Measurements from ENCODE around the gene DCLK1. TPM values are rescaled to one million over a fixed set of nuclear protein-coding genes. Genes with fewer than 3 reads are reported as not detected.

The DCLK1 gene
- total RNA-seq, 1 experiment from 2014 or later, result not detected

DNA sequence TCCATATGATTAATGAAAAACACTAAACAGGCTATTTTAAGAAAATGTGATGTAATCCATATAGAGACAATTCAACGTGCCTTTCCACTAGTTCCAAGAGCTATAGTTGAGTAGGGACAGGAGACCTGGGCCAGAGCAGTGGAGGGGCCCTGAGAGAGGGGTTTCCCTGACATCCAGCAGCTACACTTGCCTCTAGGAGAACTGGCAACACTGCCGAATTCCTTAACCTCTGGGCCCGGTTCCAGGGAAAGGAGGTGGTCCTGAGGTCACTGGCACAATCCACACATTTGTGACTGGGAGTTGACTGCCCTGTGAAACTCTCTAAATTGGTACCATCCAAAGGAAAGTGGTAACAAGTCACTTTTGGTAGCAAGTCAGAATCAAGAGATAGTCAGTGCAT lies 264.4 kb downstream of the DCLK1 start:
- Histone ChIP-seq H3K36me3 (ENCODE audit: insufficient read depth, low read length) (no peaks in the 10 kb centered on the region), H3K9ac (ENCODE audit: low read length) (no peak overlapping the region), H3K27ac (ENCODE audit: low read length) (no peak overlapping the region), H3K27me3 (ENCODE audit: low read length) (no peaks in the 10 kb centered on the region), H3K4me2 (ENCODE audit: low read depth, low read length, poor library complexity, severe bottlenecking) (no peak overlapping the region), H3K4me1 (ENCODE audit: low read length) (no peaks in the 10 kb centered on the region), H3K4me3 (ENCODE audit: low read length) (no peak overlapping the region), H4K20me1 (ENCODE audit: insufficient read depth, low read depth, low read length) (no peaks in the 10 kb centered on the region), H3K79me2 (ENCODE audit: low read length) (no peaks in the 10 kb centered on the region), H3K9me3 (ENCODE audit: low read length) (no peaks in the 10 kb centered on the region), H2AFZ (ENCODE audit: low read length) (no peak overlapping the region), H3K9me2 (replicated peaks; ENCODE audit: insufficient read depth, low read length) (no peaks in the 10 kb centered on the region)
- DNase-seq, result no peak

DNA sequence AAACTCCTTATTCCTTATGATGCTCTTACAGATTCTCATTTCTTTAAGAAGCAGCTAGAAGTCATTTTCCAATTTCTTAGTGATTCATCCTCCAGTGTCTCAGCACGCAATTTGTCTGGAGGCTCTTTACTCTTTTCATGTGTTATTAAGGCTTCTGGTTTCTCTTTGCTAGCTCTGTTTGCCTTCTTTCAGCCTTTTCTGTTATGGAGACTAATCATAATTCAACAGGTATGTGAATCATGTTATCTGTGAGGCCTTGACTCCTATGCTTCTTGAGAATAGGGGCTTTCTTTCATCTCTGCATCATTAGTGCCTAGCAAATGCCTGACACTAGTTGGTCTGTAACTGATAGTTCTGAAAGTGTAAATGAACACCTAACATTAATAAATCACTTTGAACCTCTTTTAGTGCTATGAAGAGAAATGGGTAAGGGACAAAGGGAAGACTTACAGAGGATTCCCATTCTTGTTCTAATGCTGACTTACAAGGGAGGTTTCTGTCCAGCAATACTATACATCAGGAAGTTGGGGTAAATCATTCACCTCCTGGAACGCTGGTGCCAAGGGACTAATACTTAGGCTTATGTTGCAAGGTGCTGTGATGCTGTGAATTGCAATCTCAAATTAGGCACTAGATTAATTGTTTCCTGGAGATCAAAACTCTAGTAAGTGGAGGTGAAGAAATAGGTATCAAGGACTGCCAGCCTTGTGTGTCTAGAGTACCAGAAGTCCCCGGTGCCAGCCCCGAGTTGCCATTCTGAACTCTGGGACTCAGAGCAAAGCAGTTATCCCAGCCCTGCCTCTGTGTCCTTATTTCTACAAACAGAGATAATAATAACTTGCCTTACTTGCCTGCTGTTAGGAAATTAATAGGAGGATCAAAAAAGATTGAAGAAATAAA lies 265.6 kb downstream of the DCLK1 start:
- no peak for DNase-seq
- H3K4me2 ChIP-seq (ENCODE audit: low read depth, low read length, poor library complexity, severe bottlenecking), result no peak overlapping the region
- H3K4me3 ChIP-seq (ENCODE audit: low read length), result no peak overlapping the region
- H3K9ac ChIP-seq (ENCODE audit: low read length), result no peak overlapping the region
- H3K4me1 ChIP-seq (ENCODE audit: low read length), result no peaks in the 10 kb centered on the region
- H3K9me2 ChIP-seq (replicated peaks; ENCODE audit: insufficient read depth, low read length), result no peaks in the 10 kb centered on the region
- H3K27ac ChIP-seq (ENCODE audit: low read length), result no peak overlapping the region
- H3K36me3 ChIP-seq (ENCODE audit: insufficient read depth, low read length), result no peaks in the 10 kb centered on the region
- no peaks in the 10 kb centered on the region for H4K20me1 ChIP-seq (ENCODE audit: insufficient read depth, low read depth, low read length)
- H3K27me3 ChIP-seq (ENCODE audit: low read length), result no peaks in the 10 kb centered on the region
- H3K79me2 ChIP-seq (ENCODE audit: low read length), result no peaks in the 10 kb centered on the region
- H2AFZ ChIP-seq (ENCODE audit: low read length), result no peak overlapping the region
- no peaks in the 10 kb centered on the region for H3K9me3 ChIP-seq (ENCODE audit: low read length)

DNA sequence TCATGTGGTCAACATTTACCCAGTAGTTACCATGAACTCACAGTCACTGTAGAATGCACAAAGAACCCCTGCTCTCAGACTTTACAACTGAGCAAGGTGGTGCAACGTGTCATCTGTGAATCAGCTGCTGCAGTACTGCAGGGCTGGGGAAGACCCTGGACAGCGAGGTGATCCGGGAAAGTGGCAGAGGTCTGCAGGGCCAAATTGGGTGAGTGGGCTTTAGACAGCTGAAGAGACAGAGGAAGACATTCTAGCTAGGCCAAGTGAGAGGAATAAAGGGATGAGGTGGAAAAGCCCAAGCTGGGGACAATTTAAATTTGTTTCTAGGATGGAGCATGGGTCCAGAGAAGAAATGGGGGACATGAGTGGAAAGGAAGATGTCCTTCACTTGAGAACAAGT lies 270.5 kb downstream of the DCLK1 start:
- DNase-seq, result no peak
- Histone ChIP-seq H3K36me3 (ENCODE audit: insufficient read depth, low read length) (no peaks in the 10 kb centered on the region), H2AFZ (ENCODE audit: low read length) (no peak overlapping the region), H3K27ac (ENCODE audit: low read length) (no peak overlapping the region), H3K9ac (ENCODE audit: low read length) (no peak overlapping the region), H3K4me1 (ENCODE audit: low read length) (no peaks in the 10 kb centered on the region), H3K4me3 (ENCODE audit: low read length) (no peak overlapping the region), H3K4me2 (ENCODE audit: low read depth, low read length, poor library complexity, severe bottlenecking) (no peak overlapping the region), H3K9me2 (replicated peaks; ENCODE audit: insufficient read depth, low read length) (no peaks in the 10 kb centered on the region), H4K20me1 (ENCODE audit: insufficient read depth, low read depth, low read length) (no peaks in the 10 kb centered on the region), H3K27me3 (ENCODE audit: low read length) (no peaks in the 10 kb centered on the region), H3K79me2 (ENCODE audit: low read length) (no peaks in the 10 kb centered on the region), H3K9me3 (ENCODE audit: low read length) (no peaks in the 10 kb centered on the region)

GRCh38 chr13:35859981-35860380 lies 271.2 kb downstream of the DCLK1 start:
- Histone ChIP-seq H3K4me1 (ENCODE audit: low read length) (no peaks in the 10 kb centered on the region), H3K4me3 (ENCODE audit: low read length) (no peak overlapping the region), H3K27me3 (ENCODE audit: low read length) (no peaks in the 10 kb centered on the region), H3K79me2 (ENCODE audit: low read length) (no peaks in the 10 kb centered on the region), H3K9me3 (ENCODE audit: low read length) (no peaks in the 10 kb centered on the region), H2AFZ (ENCODE audit: low read length) (no peak overlapping the region), H3K27ac (ENCODE audit: low read length) (no peak overlapping the region), H3K36me3 (ENCODE audit: insufficient read depth, low read length) (no peaks in the 10 kb centered on the region), H3K9me2 (replicated peaks; ENCODE audit: insufficient read depth, low read length) (no peaks in the 10 kb centered on the region), H4K20me1 (ENCODE audit: insufficient read depth, low read depth, low read length) (no peaks in the 10 kb centered on the region), H3K9ac (ENCODE audit: low read length) (no peak overlapping the region), H3K4me2 (ENCODE audit: low read depth, low read length, poor library complexity, severe bottlenecking) (no peak overlapping the region)
- DNase-seq, result no peak

DNA sequence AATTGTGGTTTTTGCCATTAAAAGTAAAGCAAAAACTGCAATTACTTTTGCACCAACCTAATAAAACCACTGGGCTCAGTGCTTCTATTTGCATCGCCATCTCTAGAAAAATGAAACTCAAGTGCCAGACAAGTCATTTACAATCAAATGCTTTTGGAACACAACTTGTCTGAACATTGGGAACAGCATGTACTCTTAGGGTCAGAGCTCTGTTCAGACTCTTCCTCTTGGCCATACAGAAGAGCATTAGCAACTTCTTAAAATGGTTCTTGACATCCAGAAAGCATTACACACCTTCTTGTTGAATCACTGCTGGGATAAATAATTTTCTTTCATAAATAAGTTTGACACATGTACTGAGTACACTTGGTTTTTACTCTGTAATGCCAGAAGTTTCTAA lies 272.5 kb downstream of the DCLK1 start:
- Histone ChIP-seq H3K27ac (ENCODE audit: low read length) (no peak overlapping the region), H3K9me3 (ENCODE audit: low read length) (no peaks in the 10 kb centered on the region), H3K9ac (ENCODE audit: low read length) (no peak overlapping the region), H4K20me1 (ENCODE audit: insufficient read depth, low read depth, low read length) (no peaks in the 10 kb centered on the region), H3K9me2 (replicated peaks; ENCODE audit: insufficient read depth, low read length) (no peaks in the 10 kb centered on the region), H3K4me1 (ENCODE audit: low read length) (no peaks in the 10 kb centered on the region), H3K4me2 (ENCODE audit: low read depth, low read length, poor library complexity, severe bottlenecking) (no peak overlapping the region), H3K4me3 (ENCODE audit: low read length) (no peak overlapping the region), H2AFZ (ENCODE audit: low read length) (no peak overlapping the region), H3K36me3 (ENCODE audit: insufficient read depth, low read length) (no peaks in the 10 kb centered on the region), H3K27me3 (ENCODE audit: low read length) (no peaks in the 10 kb centered on the region), H3K79me2 (ENCODE audit: low read length) (no peaks in the 10 kb centered on the region)
- DNase-seq, result no peak

- H2AFZ ChIP-seq (ENCODE audit: low read length), result no peak overlapping the region
- no peaks in the 10 kb centered on the region for H3K9me3 ChIP-seq (ENCODE audit: low read length)
- H4K20me1 ChIP-seq (ENCODE audit: insufficient read depth, low read depth, low read length), result no peaks in the 10 kb centered on the region
- no peak overlapping the region for H3K27ac ChIP-seq (ENCODE audit: low read length)
- no peaks in the 10 kb centered on the region for H3K9me2 ChIP-seq (replicated peaks; ENCODE audit: insufficient read depth, low read length)
- H3K4me1 ChIP-seq (ENCODE audit: low read length), result no peaks in the 10 kb centered on the region
- H3K4me2 ChIP-seq (ENCODE audit: low read depth, low read length, poor library complexity, severe bottlenecking), result no peak overlapping the region
- H3K27me3 ChIP-seq (ENCODE audit: low read length), result no peaks in the 10 kb centered on the region
- no peaks in the 10 kb centered on the region for H3K36me3 ChIP-seq (ENCODE audit: insufficient read depth, low read length)
- H3K79me2 ChIP-seq (ENCODE audit: low read length), result no peaks in the 10 kb centered on the region
- no peak overlapping the region for H3K4me3 ChIP-seq (ENCODE audit: low read length)
- H3K9ac ChIP-seq (ENCODE audit: low read length), result no peak overlapping the region
- DNase-seq, result no peak
Measured at GRCh38 chr13:35857769-35858168, 273.4 kb downstream of the DCLK1 start.

GRCh38 chr13:35856721-35857364 lies 274.3 kb downstream of the DCLK1 start:
- Histone ChIP-seq H3K27ac (ENCODE audit: low read length) (no peak overlapping the region), H3K4me2 (ENCODE audit: low read depth, low read length, poor library complexity, severe bottlenecking) (no peak overlapping the region), H2AFZ (ENCODE audit: low read length) (no peak overlapping the region), H3K4me1 (ENCODE audit: low read length) (no peaks in the 10 kb centered on the region), H3K4me3 (ENCODE audit: low read length) (no peak overlapping the region), H3K9ac (ENCODE audit: low read length) (no peak overlapping the region), H3K27me3 (ENCODE audit: low read length) (no peaks in the 10 kb centered on the region), H4K20me1 (ENCODE audit: insufficient read depth, low read depth, low read length) (no peaks in the 10 kb centered on the region), H3K9me3 (ENCODE audit: low read length) (no peaks in the 10 kb centered on the region), H3K9me2 (replicated peaks; ENCODE audit: insufficient read depth, low read length) (no peaks in the 10 kb centered on the region), H3K36me3 (ENCODE audit: insufficient read depth, low read length) (no peaks in the 10 kb centered on the region), H3K79me2 (ENCODE audit: low read length) (no peaks in the 10 kb centered on the region)
- DNase-seq, result no peak

DNA sequence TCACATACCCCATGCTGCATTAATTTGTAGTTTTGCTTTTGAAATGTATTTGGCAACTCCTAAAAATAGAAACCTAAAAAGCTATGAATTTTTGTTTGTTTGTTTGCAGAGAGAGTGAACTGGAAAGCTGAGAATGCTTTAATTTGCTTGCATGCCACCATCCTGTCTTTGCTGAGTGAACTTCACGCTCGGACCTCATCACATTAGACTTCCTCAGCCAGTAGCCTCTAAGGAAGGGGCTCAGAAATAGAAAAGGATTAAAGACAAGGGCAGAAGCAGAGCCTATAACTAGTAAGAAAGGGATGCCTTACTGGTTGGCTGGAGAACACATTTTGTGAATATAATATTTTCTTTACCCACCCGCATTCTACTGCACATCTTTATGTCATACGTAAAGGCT lies 275.1 kb downstream of the DCLK1 start:
- H3K27ac ChIP-seq (ENCODE audit: low read length), result no peak overlapping the region
- H4K20me1 ChIP-seq (ENCODE audit: insufficient read depth, low read depth, low read length), result no peaks in the 10 kb centered on the region
- no peak overlapping the region for H3K4me3 ChIP-seq (ENCODE audit: low read length)
- H3K9me2 ChIP-seq (replicated peaks; ENCODE audit: insufficient read depth, low read length), result no peaks in the 10 kb centered on the region
- no peaks in the 10 kb centered on the region for H3K36me3 ChIP-seq (ENCODE audit: insufficient read depth, low read length)
- no peaks in the 10 kb centered on the region for H3K4me1 ChIP-seq (ENCODE audit: low read length)
- H3K79me2 ChIP-seq (ENCODE audit: low read length), result no peaks in the 10 kb centered on the region
- no peak overlapping the region for H3K9ac ChIP-seq (ENCODE audit: low read length)
- no peak overlapping the region for H2AFZ ChIP-seq (ENCODE audit: low read length)
- H3K9me3 ChIP-seq (ENCODE audit: low read length), result no peaks in the 10 kb centered on the region
- no peak for DNase-seq
- H3K4me2 ChIP-seq (ENCODE audit: low read depth, low read length, poor library complexity, severe bottlenecking), result no peak overlapping the region
- no peaks in the 10 kb centered on the region for H3K27me3 ChIP-seq (ENCODE audit: low read length)

Data from Karpas-422 (cell line).